WTC11 (cell line): Measurements from ENCODE around the gene RPS6KA2. TPM values are rescaled to one million over a fixed set of nuclear protein-coding genes. Genes with fewer than 3 reads are reported as not detected.
"Not testable (repeated sequence)": the region's sequence is repeated elsewhere in the genome, so short reads cannot be mapped to it uniquely, and the experiment has no call there.

Experiments
- ATAC-seq: fragments of 200-7000 bp; cut with Tn5 transposase; 2 replicates; pipeline ENCODE4 v1.10.0; 2021; ENCODE audit warnings: mild to moderate bottlenecking, moderate library complexity
- CTCF ChIA-PET: fragments of 300-600 bp; sonication (Branson Sonifier 250); formaldehyde crosslinking; loops from one replicate; lab custom pipeline; 2021; ENCODE audit warnings: antibody characterized with exemption; lab: Charles Lee
- POLR2A ChIA-PET: fragments of 350-600 bp; sonication (Branson Sonifier 250); formaldehyde crosslinking; loops from one replicate; lab custom pipeline; 2021; ENCODE audit warnings: antibody characterized with exemption; lab: Charles Lee
- DNase-seq: peaks from one replicate; pipeline ENCODE4 v3.0.0; 2021; ENCODE audit warnings: low spot score
- H3K27ac Mint-ChIP-seq: 2 replicates; pipeline ENCODE4 v1.8.0; 2021; ENCODE audit warnings: mixed read lengths
- H3K27me3 Mint-ChIP-seq: 2 replicates; pipeline ENCODE4 v1.8.0; 2021; ENCODE audit warnings: low read depth, mild to moderate bottlenecking, moderate library complexity, mixed read lengths
- H3K36me3 Mint-ChIP-seq: 2 replicates; pipeline ENCODE4 v1.8.0; 2021; ENCODE audit warnings: mixed read lengths
- H3K4me1 Mint-ChIP-seq: 2 replicates; pipeline ENCODE4 v1.8.0; 2022; ENCODE audit warnings: mixed read lengths
- H3K4me3 Mint-ChIP-seq: 2 replicates; pipeline ENCODE4 v1.8.0; 2021; ENCODE audit warnings: mild to moderate bottlenecking, moderate library complexity, mixed read lengths
- H3K9me3 Mint-ChIP-seq: 2 replicates; pipeline ENCODE4 v1.8.0; 2021; ENCODE audit warnings: mixed read lengths
- AFF4 ChIP-seq: sonication (generic); formaldehyde crosslinking; IDR thresholded peaks from 2 replicates; pipeline ENCODE4 v1.8.1; 2023; ENCODE audit warnings: mild to moderate bottlenecking, missing genetic modification reagents, borderline replicate concordance
- ATF3 ChIP-seq: sonication (generic); formaldehyde crosslinking; conservative IDR thresholded peaks from 2 replicates; pipeline ENCODE4 v1.8.1; 2022; ENCODE audit warnings: mild to moderate bottlenecking, missing genetic modification reagents
- ATF6 ChIP-seq: sonication (generic); formaldehyde crosslinking; IDR thresholded peaks from 2 replicates; pipeline ENCODE4 v1.8.1; 2023; ENCODE audit warnings: mild to moderate bottlenecking, missing genetic modification reagents
- CBFB ChIP-seq: sonication (generic); formaldehyde crosslinking; IDR thresholded peaks from 2 replicates; pipeline ENCODE4 v1.8.1; 2022; ENCODE audit warnings: mild to moderate bottlenecking, low read depth, missing genetic modification reagents
- CDX4 ChIP-seq: fragments of 250-450 bp; sonication (Bioruptor Pico); IDR thresholded peaks from 2 replicates; pipeline ENCODE4 v1.9.0; 2021; ENCODE audit warnings: moderate library complexity, mild to moderate bottlenecking, inconsistent platforms, borderline replicate concordance
- CTCF ChIP-seq: fragments of 200-600 bp; IDR thresholded peaks from 2 replicates; pipeline ENCODE4 v1.8.0; 2022; ENCODE audit warnings: antibody characterized with exemption
- FOXP1 ChIP-seq: sonication (generic); formaldehyde crosslinking; IDR thresholded peaks from 2 replicates; pipeline ENCODE4 v1.8.0; 2022; ENCODE audit warnings: missing genetic modification reagents, mild to moderate bottlenecking, moderate library complexity, borderline replicate concordance
- FOXP4 ChIP-seq: sonication (generic); formaldehyde crosslinking; IDR thresholded peaks from 2 replicates; pipeline ENCODE4 v1.8.0; 2022; ENCODE audit warnings: mild to moderate bottlenecking, missing genetic modification reagents
- GTF2I ChIP-seq: fragments of 250-450 bp; sonication (Bioruptor Pico); conservative IDR thresholded peaks from 2 replicates; pipeline ENCODE4 v1.4.0; 2021; ENCODE audit warnings: mild to moderate bottlenecking
- SP1 ChIP-seq: sonication (generic); formaldehyde crosslinking; conservative IDR thresholded peaks from 2 replicates; pipeline ENCODE4 v1.8.1; 2022; ENCODE audit warnings: missing genetic modification reagents
- ZMAT4 ChIP-seq: fragments of 250-450 bp; sonication (Bioruptor Pico); IDR thresholded peaks from 2 replicates; pipeline ENCODE4 v1.9.0; 2021; ENCODE audit warnings: mild to moderate bottlenecking
- ZNF121 ChIP-seq: sonication (generic); formaldehyde crosslinking; IDR thresholded peaks from 2 replicates; pipeline ENCODE4 v1.8.0; 2023; ENCODE audit warnings: missing genetic modification reagents
- ZNF232 ChIP-seq: sonication (generic); formaldehyde crosslinking; IDR thresholded peaks from 2 replicates; pipeline ENCODE4 v1.8.0; 2022; ENCODE audit warnings: mild to moderate bottlenecking, missing genetic modification reagents
- ZNF263 ChIP-seq: sonication (generic); formaldehyde crosslinking; IDR thresholded peaks from 2 replicates; pipeline ENCODE4 v1.8.1; 2022; ENCODE audit warnings: low read depth, mild to moderate bottlenecking, moderate library complexity, missing genetic modification reagents
- total RNA-seq: library from RNA; stranded (reverse); gene quantifications from 3 replicates; pipeline ENCODE4 v1.2.3, GENCODE V29; 2021

The RPS6KA2 gene
- total RNA-seq, 1 experiment from 2014 or later = 24.2 TPM

- ATAC-seq = peak; percentile 90
- H3K9me3 Mint-ChIP-seq, H3K4me3 Mint-ChIP-seq, H3K27me3 Mint-ChIP-seq, H3K36me3 Mint-ChIP-seq, H3K4me1 Mint-ChIP-seq, POLR2A ChIA-PET, H3K27ac Mint-ChIP-seq: not testable (repeated sequence)
- peak; percentile 63 for TF ChIP-seq CTCF
- 0 out of 2 replicates have a peak, but pooled peaks have one; percentile 30 for TF ChIP-seq FOXP1 (CRISPR knock-in tag)
- peak; percentile 75 for DNase-seq
- CTCF ChIA-PET = interaction anchor here (0.6 to 4.3 kb wide), 40 partner anchors 8 to 741 kb away, joined by 3 to 57 read pairs (median 4); partner anchors contain the start of gene PRR18
These were observed 226.3 kb downstream of the RPS6KA2 start for GRCh38 chr6:166400649-166401250.

GRCh38 chr6:166400181-166400580, 226.9 kb downstream of the RPS6KA2 start:
- ATAC-seq = no peak
- POLR2A ChIA-PET = interaction anchor here (1.4 kb wide), 1 partner anchor 18 kb away, joined by 5 read pairs; no protein-coding TSS in a partner anchor
- no peak overlapping the region for H3K27ac Mint-ChIP-seq

GRCh38 chr6:166398348-166398747, 228.7 kb downstream of the RPS6KA2 start:
- ChIA-PET CTCF (interaction anchor here (1.0 to 4.3 kb wide), 5 partner anchors 17 to 156 kb away, joined by 3 to 57 read pairs (median 8); partner anchors contain the start of gene PRR18), POLR2A (no interaction called here)
- H3K9me3 Mint-ChIP-seq = peaks cover 6% of the 10 kb centered on the region; the same call in 1 of the 2 replicates
- peaks cover 10% of the 10 kb centered on the region for H3K27me3 Mint-ChIP-seq
- no peak overlapping the region for H3K4me3 Mint-ChIP-seq
- H3K27ac Mint-ChIP-seq = no peak overlapping the region
- ATAC-seq (no peak), DNase-seq (no peak)
- no peaks in the 10 kb centered on the region for H3K36me3 Mint-ChIP-seq
- peaks cover 9% of the 10 kb centered on the region for H3K4me1 Mint-ChIP-seq
- TF ChIP-seq FOXP4 (CRISPR knock-in tag) = no peak
- no peak for TF ChIP-seq ZMAT4 (CRISPR knock-in tag)
- TF ChIP-seq ZNF232 = no peak
- no peak for TF ChIP-seq ZNF263 (CRISPR knock-in tag)
- TF ChIP-seq GTF2I (CRISPR knock-in tag) = no peak
- no peak for TF ChIP-seq ATF3 (CRISPR knock-in tag)
- no peak for TF ChIP-seq ATF6 (CRISPR knock-in tag)
- no peak for TF ChIP-seq ZNF121
- TF ChIP-seq CBFB (CRISPR knock-in tag) = no peak

More at GRCh38 chr6:166400181-166400580, 226.9 kb downstream of the RPS6KA2 start:
- TF ChIP-seq AFF4 (CRISPR knock-in tag) = no peak
- no peak for TF ChIP-seq CDX4 (CRISPR knock-in tag)
- TF ChIP-seq CBFB (CRISPR knock-in tag) = no peak
- no peak for TF ChIP-seq SP1
- peaks cover 9% of the 10 kb centered on the region for H3K4me1 Mint-ChIP-seq
- no peak overlapping the region for H3K4me3 Mint-ChIP-seq
- H3K9me3 Mint-ChIP-seq = peaks cover 6% of the 10 kb centered on the region; the same call in 1 of the 2 replicates
- CTCF ChIA-PET = interaction anchor here (0.6 to 4.3 kb wide), 37 partner anchors 8 to 742 kb away, joined by 3 to 57 read pairs (median 5); partner anchors contain the start of gene PRR18
- H3K27me3 Mint-ChIP-seq = peaks cover 5% of the 10 kb centered on the region
- DNase-seq = no peak
- no peaks in the 10 kb centered on the region for H3K36me3 Mint-ChIP-seq
